ENCODE data around the gene TTC21B. TPM values are rescaled to one million over a fixed set of nuclear protein-coding genes. Genes with fewer than 3 reads are reported as not detected.

TTC21B gene
- total RNA-seq = 10 to 100 TPM; 25.8 to 25.9 TPM
- 22.3 TPM for polyA plus RNA-seq (2013, experiment 1 of 2)
- polyA plus RNA-seq (2013, experiment 2 of 2) = 20.2 TPM
- long read RNA-seq, experiment 1, full-length matches to known transcripts = 1 of 4 reads
- long read RNA-seq, experiment 1, partial matches to known transcripts = 1 of 4 reads
- long read RNA-seq, experiment 1, other reads (novel, unspliced or antisense) = 2 of 4 reads
- long read RNA-seq, experiment 2, full-length matches to known transcripts = 23 of 38 reads
- long read RNA-seq, experiment 2, partial matches to known transcripts = 3 of 38 reads
- long read RNA-seq, experiment 2, other reads (novel, unspliced or antisense) = 12 of 38 reads
- long read RNA-seq, experiment 3, full-length matches to known transcripts = 56 of 85 reads
- long read RNA-seq, experiment 3, partial matches to known transcripts = 18 of 85 reads
- long read RNA-seq, experiment 3, other reads (novel, unspliced or antisense) = 11 of 85 reads
- long read RNA-seq, experiment 4, partial matches to known transcripts = 1 of 1 reads
- long read RNA-seq, experiment 4, other reads (novel, unspliced or antisense) = 0 of 1 reads

DNA sequence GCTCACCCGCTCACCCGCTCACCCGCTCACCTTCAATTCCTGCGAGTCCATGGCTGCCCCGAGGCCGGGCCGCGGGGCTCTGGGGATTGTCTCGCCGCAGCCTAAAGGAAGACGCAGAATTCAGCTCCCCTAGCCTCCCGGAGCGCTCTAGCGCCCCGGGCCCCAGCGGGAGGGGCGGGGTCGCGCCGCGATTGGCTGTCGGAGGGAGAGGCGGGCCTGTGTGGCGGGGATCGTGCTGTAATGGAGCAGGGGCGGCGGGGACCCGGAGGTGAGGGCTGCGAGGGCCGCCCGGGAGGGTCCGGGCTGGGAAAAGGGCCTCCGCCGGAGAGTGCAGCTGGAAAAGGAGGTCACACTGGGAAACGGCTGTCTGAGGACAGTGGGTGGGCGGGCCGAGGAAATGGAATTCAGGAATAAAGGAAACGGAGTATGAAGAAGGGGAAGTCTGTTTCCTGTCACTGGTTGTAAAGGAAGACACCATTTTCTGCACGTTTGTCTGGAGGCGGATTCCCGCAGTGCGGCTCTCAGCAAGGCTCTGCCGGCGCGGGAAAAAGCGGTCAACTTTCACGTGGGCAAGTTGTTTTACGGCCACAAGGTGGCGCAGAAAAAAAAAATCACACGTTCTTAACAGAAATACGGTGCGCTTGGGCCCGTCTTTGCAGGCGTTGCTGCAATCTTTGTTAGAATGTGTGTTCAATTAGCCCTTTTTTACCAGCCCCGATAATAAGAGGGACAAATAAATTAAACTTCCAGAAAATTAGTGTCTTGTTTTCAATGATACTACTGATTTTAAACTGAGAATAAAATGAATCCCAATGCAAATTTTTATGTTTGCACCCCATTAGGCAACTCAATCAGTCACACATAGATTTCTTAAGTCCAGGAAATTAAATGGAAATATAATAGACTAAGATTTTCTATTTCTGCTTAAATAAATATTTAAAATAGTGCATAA, at the start of gene TTC21B:
TTC21B (minus strand) TSS at position 122 of the 952 bp plus-strand sequence; CDS start at position 51, 71 bp downstream.
- WGBS, 2 experiments (ENCODE audit: insufficient coverage in 1 of 2, insufficient read length in 1 of 2) = 0% methylated on average over 5 to 55 of the region's 55 CpGs
- Histone ChIP-seq H3K4me1 (ENCODE audit: control insufficient read depth, insufficient read depth, low read length) (no peaks in the 10 kb centered on the region), H3K27me3 (ENCODE audit: control insufficient read depth, insufficient read depth, low read length, poor library complexity, severe bottlenecking) (no peaks in the 10 kb centered on the region), H3K9me3 (ENCODE audit: control insufficient read depth, low read length) (no peaks in the 10 kb centered on the region), H3K4me3 (ENCODE audit: low read length) (peak within 1 kb of the TSS; percentile 91), H3K9ac (ENCODE audit: extremely low read depth, low read length, poor library complexity, severe bottlenecking) (peak within 1 kb of the TSS; percentile 78), H3K27ac (ENCODE audit: low read depth, low read length) (peak within 1 kb of the TSS; percentile 94), H3K36me3 (ENCODE audit: control insufficient read depth, insufficient read depth, low read length) (peaks cover 6% of the 10 kb centered on the region)
- H3K9me3 Mint-ChIP-seq = peaks cover 6% of the 10 kb centered on the region
- TF ChIP-seq, protein P1, sequence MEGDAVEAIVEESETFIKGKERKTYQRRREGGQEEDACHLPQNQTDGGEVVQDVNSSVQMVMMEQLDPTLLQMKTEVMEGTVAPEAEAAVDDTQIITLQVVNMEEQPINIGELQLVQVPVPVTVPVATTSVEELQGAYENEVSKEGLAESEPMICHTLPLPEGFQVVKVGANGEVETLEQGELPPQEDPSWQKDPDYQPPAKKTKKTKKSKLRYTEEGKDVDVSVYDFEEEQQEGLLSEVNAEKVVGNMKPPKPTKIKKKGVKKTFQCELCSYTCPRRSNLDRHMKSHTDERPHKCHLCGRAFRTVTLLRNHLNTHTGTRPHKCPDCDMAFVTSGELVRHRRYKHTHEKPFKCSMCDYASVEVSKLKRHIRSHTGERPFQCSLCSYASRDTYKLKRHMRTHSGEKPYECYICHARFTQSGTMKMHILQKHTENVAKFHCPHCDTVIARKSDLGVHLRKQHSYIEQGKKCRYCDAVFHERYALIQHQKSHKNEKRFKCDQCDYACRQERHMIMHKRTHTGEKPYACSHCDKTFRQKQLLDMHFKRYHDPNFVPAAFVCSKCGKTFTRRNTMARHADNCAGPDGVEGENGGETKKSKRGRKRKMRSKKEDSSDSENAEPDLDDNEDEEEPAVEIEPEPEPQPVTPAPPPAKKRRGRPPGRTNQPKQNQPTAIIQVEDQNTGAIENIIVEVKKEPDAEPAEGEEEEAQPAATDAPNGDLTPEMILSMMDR (conservative IDR thresholded peaks at IDR 0.05) = peak; percentile 93
- peak; percentile 98 for DNase-seq
- H3K27ac Mint-ChIP-seq = no peak within 1 kb of the TSS
- H3K36me3 Mint-ChIP-seq (ENCODE audit: low read depth) = peaks cover 3% of the 10 kb centered on the region
- H3K4me3 Mint-ChIP-seq = no peak within 1 kb of the TSS
- H3K27me3 Mint-ChIP-seq (ENCODE audit: insufficient read depth) = peaks cover 3% of the 10 kb centered on the region
- H3K4me1 Mint-ChIP-seq = peaks cover 2% of the 10 kb centered on the region

DNA sequence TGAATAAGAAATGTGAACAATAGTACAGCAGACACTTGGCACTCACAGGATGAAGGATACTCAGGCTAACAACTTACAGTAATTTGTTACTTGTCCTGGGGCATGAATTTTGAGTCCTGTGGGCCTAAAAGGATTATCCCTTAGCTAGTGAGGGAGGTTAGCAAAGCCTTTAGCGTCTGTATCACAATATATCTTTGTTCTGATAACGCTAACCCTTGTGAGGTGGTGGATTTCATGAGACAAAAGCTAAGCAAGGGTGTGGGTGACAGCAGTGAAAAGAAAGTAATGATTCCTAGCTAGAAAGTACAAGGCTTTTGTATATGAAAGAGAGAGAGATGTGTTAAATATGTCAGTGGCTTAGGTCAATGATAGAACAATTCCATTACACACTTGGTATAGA, 46.8 kb upstream of the TTC21B start:
- WGBS, 2 experiments (ENCODE audit: insufficient coverage in 1 of 2, insufficient read length in 1 of 2) = 40 to 49% methylated on average over 1 to 2 of the region's 2 CpGs
- Histone ChIP-seq H3K4me1 (ENCODE audit: control insufficient read depth, insufficient read depth, low read length) (no peaks in the 10 kb centered on the region), H3K4me3 (ENCODE audit: low read length) (no peak overlapping the region), H3K9ac (ENCODE audit: extremely low read depth, low read length, poor library complexity, severe bottlenecking) (no peak overlapping the region), H3K27ac (ENCODE audit: low read depth, low read length) (no peak overlapping the region), H3K27me3 (ENCODE audit: control insufficient read depth, insufficient read depth, low read length, poor library complexity, severe bottlenecking) (no peaks in the 10 kb centered on the region), H3K36me3 (ENCODE audit: control insufficient read depth, insufficient read depth, low read length) (no peaks in the 10 kb centered on the region), H3K9me3 (ENCODE audit: control insufficient read depth, low read length) (no peaks in the 10 kb centered on the region)
- no peak overlapping the region for H3K27ac Mint-ChIP-seq
- no peaks in the 10 kb centered on the region for H3K27me3 Mint-ChIP-seq (ENCODE audit: insufficient read depth)
- DNase-seq = no peak
- H3K4me1 Mint-ChIP-seq = peaks cover 3% of the 10 kb centered on the region
- H3K9me3 Mint-ChIP-seq = no peaks in the 10 kb centered on the region
- TF ChIP-seq, protein P1 (conservative IDR thresholded peaks at IDR 0.05) = no peak
- H3K36me3 Mint-ChIP-seq (ENCODE audit: low read depth) = no peaks in the 10 kb centered on the region
- H3K4me3 Mint-ChIP-seq = no peak overlapping the region

DNA sequence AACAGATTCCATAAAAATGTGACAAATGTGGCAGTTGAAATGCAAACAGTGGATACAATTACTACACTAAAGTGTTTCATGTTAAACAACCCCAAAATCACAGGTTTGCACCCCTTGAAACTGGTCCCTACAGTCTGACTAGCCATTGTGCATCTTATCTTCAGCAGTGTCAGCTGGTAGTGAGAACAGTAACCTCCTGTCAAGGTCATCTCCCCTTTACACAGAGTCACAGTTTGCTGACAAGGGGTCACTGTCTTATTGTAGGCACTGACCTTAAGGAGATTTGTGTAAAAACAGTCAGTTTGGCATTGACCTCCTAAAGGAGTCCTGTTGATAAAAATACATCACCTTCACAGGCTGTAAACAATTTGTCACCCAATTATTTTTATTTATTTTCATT, 37.3 kb upstream of the TTC21B start:
- Histone ChIP-seq H3K9ac (ENCODE audit: extremely low read depth, low read length, poor library complexity, severe bottlenecking) (no peak overlapping the region), H3K27me3 (ENCODE audit: control insufficient read depth, insufficient read depth, low read length, poor library complexity, severe bottlenecking) (no peaks in the 10 kb centered on the region), H3K4me3 (ENCODE audit: low read length) (no peak overlapping the region), H3K9me3 (ENCODE audit: control insufficient read depth, low read length) (no peaks in the 10 kb centered on the region), H3K4me1 (ENCODE audit: control insufficient read depth, insufficient read depth, low read length) (no peaks in the 10 kb centered on the region), H3K36me3 (ENCODE audit: control insufficient read depth, insufficient read depth, low read length) (no peaks in the 10 kb centered on the region), H3K27ac (ENCODE audit: low read depth, low read length) (no peak overlapping the region)
- no peak overlapping the region for H3K4me3 Mint-ChIP-seq
- H3K4me1 Mint-ChIP-seq = no peaks in the 10 kb centered on the region
- H3K36me3 Mint-ChIP-seq (ENCODE audit: low read depth) = no peaks in the 10 kb centered on the region
- TF ChIP-seq, protein P1 (conservative IDR thresholded peaks at IDR 0.05) = no peak
- no peaks in the 10 kb centered on the region for H3K9me3 Mint-ChIP-seq
- no peak for DNase-seq
- no peak overlapping the region for H3K27ac Mint-ChIP-seq
- peaks cover 1% of the 10 kb centered on the region for H3K27me3 Mint-ChIP-seq (ENCODE audit: insufficient read depth)
